Activated T-helper 1 cell treated with anti-CD3 and anti-CD28 coated beads, Interleukin-2, amount 50 U/mL, for 16 hours (primary cell): ENCODE measurements around the gene PGGHG.
"Not testable (repeated sequence)": the region's sequence is repeated elsewhere in the genome, so short reads cannot be mapped to it uniquely, and the experiment has no call there.

Source experiments
- DNase-seq, 2 donors: peaks; one replicate each; pipeline ENCODE4 v3.0.0-alpha.2; 2020; ENCODE audit warnings: low read depth in 1 of 2, low spot score in 1 of 2

The PGGHG gene

DNA sequence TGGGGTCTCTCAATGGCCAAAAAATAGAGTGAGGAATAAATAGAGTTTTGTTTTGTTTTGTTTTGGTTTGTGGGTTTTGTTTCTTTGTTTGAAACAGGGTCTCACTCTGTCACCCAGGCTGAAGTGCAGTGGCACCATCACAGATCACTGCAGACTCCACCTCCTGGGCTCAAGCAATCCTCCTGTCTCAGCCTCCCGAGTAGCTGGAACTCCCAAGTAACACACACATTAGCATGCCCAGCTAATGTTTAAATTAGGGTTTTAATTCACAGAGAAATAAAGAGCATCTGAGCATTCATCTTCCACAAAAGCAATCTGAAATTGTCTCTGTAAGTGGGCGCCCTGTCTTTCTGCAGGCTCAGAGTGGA lies 40.9 kb downstream of the PGGHG start:
- DNase-seq: no peak

DNA sequence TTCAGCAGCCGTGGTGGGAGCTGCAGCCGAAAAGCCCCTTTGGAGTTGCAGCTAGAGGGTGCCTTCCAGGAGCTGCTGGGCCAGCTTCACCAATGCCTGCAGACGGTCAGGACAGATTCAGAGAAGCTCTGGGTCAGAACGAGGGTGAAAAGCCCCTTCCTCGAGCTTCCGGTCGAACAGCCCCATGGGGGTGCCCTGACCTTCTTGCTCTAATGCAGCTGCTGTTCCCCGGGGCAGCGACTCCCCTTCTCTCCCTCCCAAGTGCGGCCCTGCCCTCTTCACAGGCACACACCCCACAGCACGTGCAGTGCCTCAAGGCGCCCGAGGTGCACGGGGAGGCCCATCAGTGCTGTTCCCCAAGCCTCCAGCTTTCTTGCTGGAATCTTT lies 41.4 kb downstream of the PGGHG start:
- no peak for DNase-seq

DNA sequence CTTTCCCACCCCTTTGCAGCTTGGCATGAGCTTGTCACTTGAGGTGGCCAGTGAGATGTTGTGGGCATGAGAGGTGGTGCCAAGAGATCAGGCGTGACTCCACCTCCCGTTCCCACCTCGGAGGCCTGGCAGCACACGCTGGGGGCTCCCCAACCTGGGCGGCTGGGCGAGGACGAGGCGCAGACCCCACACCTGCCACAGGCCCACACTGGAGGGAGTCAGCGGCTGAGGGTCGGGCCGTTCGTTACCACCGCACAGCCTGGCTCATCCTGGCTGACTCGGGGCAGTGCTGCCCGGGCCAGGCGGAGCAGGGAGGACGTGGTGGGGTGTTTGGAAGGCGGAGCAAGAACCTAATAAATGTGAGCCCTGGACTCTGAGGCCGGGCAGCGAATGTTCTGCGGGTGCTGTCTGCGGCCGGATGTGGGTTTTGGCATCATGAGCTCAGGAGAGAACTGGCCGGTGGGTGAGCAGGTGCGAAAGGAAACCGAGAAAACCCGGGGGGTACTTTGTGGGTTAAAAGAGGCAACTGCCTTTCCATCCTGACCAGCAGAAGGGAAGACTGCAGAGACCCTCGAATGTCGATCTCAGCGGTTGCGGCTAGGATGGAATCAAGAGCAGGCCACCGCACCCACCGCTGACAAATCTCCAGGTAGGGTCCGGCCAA lies 41.9 kb downstream of the PGGHG start:
- no peak for DNase-seq

DNA sequence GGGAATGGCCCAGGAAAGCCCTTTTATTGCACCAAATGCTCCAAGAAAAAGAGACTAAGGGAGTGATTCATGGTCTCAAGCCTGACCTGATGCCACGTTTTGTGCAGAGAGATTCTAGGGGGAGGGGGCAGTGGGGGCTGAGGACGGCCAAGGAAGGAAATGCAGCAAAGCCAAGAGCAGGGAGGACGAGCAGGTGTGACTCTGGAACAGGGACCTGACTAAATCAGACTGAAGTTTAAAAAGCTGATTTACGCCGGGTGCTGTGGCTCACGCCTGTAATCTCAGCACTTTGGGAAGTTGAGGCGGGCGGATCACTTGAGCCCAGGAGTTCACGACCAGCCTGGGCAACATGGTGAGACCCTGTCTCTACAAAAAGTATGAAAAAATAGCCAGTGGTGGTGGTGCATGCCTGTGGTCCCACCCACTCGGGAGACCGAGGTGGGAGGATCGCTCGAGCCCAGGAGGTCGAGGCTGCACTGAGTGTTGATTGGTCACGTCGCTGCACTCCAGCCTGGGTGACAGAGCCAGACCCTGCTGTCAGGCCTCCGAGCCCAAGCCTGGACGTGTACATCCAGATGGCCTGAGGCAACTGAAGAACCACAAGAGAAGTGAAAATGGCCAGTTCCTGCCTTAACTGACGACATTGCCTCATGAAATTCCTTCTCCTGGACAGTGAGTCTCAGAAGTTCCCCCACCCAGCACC lies 42.6 kb downstream of the PGGHG start:
- DNase-seq: no peak

DNA sequence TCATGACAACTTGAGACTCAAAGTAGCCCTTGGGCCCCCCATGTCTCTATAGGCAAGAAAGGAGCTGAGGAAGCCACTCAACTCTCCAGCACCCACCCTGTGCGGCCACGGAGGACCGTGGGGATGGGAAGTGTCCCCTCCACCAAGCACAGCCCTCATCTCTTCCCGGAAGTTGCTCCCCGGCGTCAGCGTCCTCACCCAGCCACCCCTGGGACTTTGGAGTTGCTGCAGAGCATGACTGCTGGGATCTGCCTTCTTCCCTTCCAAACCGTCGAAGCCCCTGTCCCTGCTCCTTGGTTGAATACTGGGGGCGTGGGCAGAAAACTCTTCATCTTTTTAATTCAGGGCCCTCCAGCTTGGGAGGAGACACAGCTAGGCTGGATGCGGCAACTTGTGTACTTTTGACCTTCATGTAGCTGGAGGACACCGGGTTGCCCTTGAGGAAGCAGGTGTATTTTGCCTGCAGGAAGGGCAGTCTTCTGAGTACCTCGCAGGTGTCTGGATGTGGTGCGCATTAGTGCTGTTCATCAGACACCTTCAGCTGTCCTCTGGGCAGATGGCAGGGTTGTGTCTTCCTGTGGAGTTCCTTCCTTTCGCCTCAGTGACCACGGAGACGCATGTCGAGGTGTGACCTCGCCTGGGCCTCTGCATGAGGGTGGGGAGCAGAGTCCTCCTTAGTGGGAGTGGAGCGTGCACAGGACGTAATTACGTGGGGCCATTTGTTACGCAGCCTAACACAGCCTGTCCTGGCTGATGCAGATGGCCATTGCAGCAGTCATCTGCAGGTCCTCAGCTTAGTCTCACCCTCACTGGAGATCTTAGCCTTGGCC lies 43.9 kb downstream of the PGGHG start:
- no peak for DNase-seq

DNA sequence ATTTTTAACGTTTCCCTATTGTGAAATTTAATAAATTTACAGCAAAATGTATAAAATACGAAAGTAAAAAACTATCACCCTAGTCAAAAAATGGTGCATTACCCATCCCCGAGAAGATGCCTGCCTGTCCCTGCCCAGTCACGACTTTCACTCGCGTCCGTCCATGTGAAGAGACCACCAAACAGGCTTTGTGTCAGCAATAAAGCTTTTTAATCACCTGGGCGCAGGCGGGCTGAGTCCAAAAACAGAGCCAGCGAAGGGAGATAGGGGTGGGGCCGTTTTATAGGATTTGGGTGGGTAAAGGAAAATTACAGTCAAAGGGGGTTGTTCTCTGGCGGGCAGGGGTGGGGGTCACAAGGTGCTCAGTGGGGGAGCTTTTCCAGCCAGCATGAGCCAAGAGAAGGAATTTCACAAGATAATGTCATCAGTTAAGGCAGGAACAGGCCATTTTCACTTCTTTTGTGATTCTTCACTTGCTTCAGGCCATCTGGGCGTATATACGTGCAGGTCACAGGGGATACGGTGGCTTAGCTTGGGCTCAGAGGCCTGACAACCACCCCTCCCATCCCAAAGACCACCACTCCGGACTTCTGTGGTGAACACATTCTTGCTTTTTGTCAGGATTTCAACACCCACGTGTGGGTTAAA lies 44.8 kb downstream of the PGGHG start:
- not testable (repeated sequence) for DNase-seq

DNA sequence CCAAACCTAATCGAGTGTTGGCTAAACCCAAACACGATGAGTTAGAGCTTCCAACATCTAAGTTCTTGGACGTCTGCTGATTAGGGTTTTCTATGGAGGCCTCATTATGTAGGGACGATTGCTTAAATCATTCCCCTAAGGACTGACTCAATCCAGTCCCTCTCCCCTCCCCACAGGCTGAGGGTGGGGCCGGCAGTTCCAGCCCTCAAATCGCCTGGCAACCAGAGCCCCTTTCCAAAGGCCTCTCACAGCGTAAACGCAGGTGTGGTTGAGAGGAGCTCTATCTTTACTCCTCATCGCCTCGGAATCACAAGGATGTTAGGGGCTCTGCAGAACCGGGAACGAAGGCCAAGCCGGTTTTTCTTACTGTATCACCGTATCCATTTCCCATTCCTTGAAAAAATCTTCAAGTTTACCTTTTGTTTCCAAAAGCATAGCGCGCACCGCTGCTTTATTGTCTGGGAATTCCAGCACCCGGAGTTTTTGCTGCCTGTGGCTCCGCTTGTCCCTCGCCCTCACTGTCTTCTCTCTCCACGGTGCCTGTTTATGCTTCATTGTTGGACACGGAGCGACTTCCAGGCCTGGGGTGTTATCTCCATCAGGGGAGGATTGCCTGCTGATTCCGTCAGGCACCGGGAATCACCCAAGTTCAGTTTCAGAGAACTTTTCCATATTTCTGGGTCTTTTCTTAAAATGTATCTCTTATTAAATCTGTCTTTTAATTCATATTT lies 45.5 kb downstream of the PGGHG start:
- DNase-seq: no peak

DNA sequence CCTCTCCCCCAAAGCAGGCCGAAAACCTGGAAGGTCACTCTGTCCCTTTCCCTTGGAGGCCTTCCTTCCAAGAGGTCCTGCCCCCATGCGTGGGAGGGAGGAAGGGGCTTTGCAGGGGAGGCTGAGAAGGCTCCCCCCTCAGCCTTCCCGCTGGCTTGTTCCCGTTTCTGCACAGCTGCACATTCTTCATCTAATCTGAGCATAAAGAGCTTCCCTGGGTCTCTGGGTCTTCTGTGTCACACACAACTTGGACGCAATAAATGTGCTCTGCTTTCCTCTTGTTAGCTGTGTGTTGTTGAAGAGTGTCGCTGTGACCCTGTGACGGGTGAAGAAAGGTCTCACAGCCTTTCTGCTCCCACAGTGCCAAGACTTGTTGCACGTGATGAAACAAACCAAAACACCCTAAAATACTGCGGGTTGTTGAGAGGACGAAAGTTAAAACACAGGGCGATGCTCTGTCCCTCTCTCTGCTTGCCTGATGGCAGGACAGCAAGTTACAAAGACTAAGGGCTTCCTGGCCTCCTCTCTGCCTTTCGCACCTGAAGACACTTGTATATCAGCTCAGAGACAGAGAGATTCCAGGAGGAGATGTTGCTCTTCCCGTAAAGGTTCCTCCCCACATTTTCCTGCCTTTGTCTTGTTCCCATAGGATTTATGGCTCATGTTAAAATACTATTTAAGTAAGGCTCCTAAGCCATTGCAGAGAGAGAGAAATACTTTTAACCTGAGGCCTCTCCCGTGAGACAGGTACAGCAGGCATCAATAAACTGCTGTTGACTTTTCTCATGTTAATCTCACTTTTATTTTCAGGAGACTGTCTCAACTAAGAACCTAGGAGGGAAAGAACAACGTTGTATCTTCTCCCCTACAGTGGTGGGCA lies 47.1 kb downstream of the PGGHG start:
- no peak for DNase-seq

DNA sequence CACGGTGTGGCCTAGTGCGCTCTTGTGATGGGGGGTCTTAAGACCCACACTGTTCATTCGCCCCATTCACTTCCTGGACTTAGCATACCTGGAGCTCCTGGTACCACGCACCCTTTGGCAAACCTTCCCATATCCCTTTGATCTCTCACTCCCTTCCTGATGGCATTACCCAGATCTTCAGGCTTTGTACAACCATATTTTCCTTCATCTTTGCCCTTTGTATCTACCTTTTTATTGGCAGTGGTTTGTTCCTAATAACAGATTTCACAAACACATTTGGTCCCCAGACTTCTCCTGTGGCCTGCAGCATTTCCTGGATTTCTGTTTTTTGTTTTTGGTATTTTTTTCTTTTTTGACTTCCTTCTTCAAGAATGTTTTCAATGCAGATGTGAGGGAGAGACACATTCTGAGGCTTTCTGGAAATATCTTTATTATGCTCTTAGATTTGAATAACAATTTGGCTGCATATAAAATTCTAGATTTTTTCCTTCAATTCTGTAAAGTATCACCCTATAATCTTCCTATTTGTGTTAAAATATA lies 47.8 kb downstream of the PGGHG start:
- DNase-seq: no peak

DNA sequence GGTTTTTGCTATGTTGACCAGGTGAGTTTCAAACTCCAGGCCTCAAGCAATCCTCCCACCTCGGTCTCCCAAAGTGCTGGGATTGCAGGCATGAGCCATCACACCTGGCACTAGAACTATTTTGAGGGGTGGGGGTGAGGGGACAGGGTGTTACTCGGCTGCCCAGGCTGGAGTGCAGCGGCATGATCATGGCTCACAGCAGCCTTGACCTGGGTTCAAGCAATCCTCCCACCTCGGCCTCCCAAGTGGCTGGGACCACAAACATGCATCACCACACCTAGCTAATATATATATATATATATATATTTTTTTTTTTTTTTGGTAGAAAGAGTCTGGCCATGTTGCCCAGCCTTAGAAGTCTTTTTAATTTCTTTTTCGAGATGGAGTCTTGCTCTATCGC lies 48.8 kb downstream of the PGGHG start:
- DNase-seq: no peak

DNA sequence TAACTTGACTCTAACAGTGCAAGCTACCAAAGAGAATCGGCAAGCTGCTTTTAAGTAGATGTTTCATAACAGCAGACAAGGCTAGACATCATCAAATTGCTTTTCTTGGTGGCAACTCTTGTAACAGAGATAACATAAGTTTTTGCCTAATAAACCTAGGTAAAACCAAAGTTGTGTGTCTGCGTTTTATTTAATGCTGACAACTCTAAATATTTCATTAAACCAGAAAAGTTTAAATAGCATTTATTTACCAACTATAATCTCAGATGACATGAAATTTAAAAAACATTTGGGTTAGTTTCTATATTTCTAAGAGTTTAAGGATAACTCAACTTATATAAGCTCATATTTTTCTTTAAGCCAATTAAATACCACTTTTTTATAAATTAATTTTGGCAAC lies 51.0 kb downstream of the PGGHG start:
- DNase-seq: no peak

DNA sequence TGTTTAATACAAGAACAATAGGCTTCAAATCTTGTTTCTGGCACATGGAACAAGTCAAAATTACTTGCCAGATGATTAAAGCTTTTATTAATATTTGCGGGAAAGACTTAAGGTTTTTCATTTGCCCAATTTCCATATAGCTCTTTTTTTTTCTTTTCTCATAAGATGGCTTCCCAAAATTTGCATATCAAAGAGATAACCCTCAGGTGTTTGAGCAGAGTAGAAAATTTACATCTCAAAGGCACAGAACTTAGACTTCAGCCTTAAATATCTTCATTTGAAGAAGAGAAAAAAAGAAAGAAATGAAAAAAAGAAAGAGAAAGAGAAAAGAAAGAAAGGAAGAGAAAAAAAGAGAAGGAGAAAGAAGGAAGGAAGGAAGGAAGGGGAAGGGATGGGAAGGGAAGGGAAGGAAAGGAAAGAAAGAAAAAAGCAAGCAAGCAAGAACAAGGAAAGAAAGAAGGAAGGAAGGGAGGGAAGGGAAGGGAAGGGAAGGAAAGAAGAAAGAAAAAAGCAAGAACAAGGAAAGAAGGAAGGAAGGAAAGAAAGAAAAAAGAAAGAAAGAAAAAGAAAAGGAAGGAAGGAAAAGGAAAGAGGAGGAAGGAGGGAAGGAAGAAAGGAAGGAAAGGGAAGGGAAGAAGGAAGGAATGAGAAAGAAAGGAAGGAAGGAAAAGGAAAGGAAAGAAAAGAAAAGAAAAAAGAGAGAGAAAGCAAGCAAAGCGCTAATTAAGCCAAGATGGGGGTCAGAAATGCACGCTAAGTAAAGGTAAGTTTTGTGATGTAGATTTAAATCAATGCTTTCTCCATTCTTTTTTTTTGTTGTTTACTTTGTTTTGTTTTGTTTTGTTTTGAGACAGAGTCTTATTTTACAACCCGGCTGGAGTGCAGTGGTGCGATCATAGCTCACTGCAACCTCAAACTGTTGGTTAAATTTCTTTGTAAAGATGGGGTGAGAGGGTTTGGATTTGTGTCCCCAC lies 51.9 kb downstream of the PGGHG start:
- DNase-seq: no peak

DNA sequence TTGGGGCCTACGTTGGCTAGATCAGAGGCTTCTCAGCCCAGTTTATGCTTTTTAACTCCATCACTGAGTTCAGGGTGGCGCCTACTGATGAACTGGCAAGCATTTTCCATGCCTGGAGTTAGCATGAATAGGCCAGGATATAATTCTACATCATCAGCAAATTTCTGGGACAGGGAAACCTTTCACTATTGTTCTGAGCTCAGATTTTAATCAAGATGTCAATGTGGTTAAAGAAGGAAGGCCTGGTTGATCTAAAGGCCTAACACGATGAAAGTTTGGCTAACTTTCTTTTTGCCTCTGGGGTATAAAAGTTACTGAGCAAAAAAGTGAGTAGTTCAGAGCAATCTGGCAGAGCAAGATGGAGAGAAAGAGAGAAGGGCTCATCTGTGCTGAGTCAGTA lies 53.4 kb downstream of the PGGHG start:
- no peak for DNase-seq

DNA sequence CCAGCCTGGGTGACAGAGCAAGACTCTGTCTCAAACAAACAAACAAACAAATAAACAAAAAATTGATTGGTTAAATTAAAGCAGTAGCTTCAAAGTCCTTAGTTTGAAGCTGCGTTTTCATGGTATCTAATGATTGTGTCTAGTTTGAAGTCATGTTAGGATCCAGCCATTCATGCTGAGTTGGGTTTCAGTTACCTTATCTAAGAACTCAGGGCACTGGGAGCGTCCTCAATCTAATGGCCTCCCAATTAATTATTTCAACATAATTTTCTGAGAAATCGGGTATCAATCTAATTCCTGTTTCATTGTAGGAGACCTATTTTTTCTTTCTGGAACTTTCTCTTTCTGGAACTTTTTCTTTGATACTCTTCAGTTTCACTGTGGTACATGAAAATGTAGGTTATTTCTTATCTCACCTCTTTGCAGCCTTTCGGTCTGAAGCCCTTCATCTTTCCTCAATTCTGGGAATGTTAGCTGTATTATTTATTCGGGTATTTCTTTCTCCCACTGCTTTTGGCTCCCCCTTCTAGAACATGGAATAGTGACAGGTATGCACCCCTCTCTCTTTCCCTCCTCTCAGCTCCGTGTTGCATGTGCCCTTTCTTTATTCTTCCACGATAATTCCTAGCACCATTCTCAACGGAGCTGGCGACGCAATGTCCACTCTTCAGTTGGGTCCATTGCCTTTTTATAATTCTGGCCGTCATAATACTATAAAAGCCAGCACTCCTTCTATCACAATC lies 56.1 kb downstream of the PGGHG start:
- no peak for DNase-seq
